Erythroblast (primary cell): ENCODE measurements around the gene TNFAIP8L3.

Experiments used
- GATA1 ChIP-seq: IDR thresholded peaks from 2 replicates; pipeline ENCODE4 v1.6.1; 2011; ENCODE audit warnings: low read depth, mild to moderate bottlenecking, control low read depth, low read length, moderate library complexity
- POLR2A ChIP-seq: IDR thresholded peaks from 2 replicates; pipeline ENCODE4 v1.6.1; 2011; ENCODE audit warnings: mild to moderate bottlenecking, low read length

GRCh38 chr15:51077221-51078153, 17.2 kb downstream of the TNFAIP8L3 start:
- TF ChIP-seq POLR2A: peak; percentile 72
- TF ChIP-seq GATA1: no peak
